Astrocyte of the cerebellum (primary cell): ENCODE data around the gene FAM180B.
"Not testable (repeated sequence)": the region's sequence is repeated elsewhere in the genome, so short reads cannot be mapped to it uniquely, and the experiment has no call there.

Experiments
- DNase-seq: peaks from one replicate; pipeline ENCODE4 v3.0.0-alpha.2; 2011; ENCODE audit warnings: low read depth
- H3K4me3 ChIP-seq: 2 replicates; pipeline ENCODE4 v1.5.1; 2011; ENCODE audit warnings: mild to moderate bottlenecking, low read depth, low read length, moderate library complexity
- CTCF ChIP-seq: IDR thresholded peaks from 2 replicates; pipeline ENCODE4 v1.5.1; 2012; ENCODE audit warnings: low read length, low read depth, moderate library complexity, mild to moderate bottlenecking; ENCODE audit errors: missing control alignments
- in situ Hi-C: cut with HindIII; loops from 2 replicates; pipeline ENCODE4 v1.10.0; 2017; ENCODE audit warnings: low sequenced_read_pairs

The FAM180B gene

GRCh38 chr11:47617417-47617809, 30.9 kb downstream of the FAM180B start:
- TF ChIP-seq CTCF: no peak
- peak; percentile 64 for DNase-seq
- in situ Hi-C loops: no loop called here
- no peak overlapping the region for H3K4me3 ChIP-seq

- in situ Hi-C loops: no loop called here
- no peak for DNase-seq
- TF ChIP-seq CTCF: no peak
Observed at GRCh38 chr11:47620836-47621378, 34.4 kb downstream of the FAM180B start.

GRCh38 chr11:47626234-47626633, 39.8 kb downstream of the FAM180B start:
- H3K4me3 ChIP-seq: no peak overlapping the region
- no peak for TF ChIP-seq CTCF
- no peak for DNase-seq
- in situ Hi-C loops: no loop called here

More at GRCh38 chr11:47620836-47621378, 34.4 kb downstream of the FAM180B start:
- H3K4me3 ChIP-seq: no peak overlapping the region

- TF ChIP-seq CTCF: no peak
- in situ Hi-C loops: no loop called here
- no peak overlapping the region for H3K4me3 ChIP-seq
- no peak for DNase-seq
Observed at GRCh38 chr11:47628026-47628425, 41.5 kb downstream of the FAM180B start.

- in situ Hi-C loops: no loop called here
- no peak for TF ChIP-seq CTCF
- DNase-seq: no peak
- H3K4me3 ChIP-seq: no peak overlapping the region
Observed at GRCh38 chr11:47631473-47631872, 45.0 kb downstream of the FAM180B start.

- DNase-seq, in situ Hi-C loops, H3K4me3 ChIP-seq: not testable (repeated sequence)
Observed at GRCh38 chr11:47636331-47636730, 49.9 kb downstream of the FAM180B start.
